GM12801 (cell line): ENCODE measurements around the gene SFXN5.

Source experiments
- TF ChIP-seq, protein P1 (sequence below): IDR thresholded peaks from one replicate; pipeline ENCODE4 v1.5.1; 2011; ENCODE audit warnings: control low read depth; ENCODE audit not compliant: insufficient read length; ENCODE audit errors: extremely low read depth

The SFXN5 gene, protein sequence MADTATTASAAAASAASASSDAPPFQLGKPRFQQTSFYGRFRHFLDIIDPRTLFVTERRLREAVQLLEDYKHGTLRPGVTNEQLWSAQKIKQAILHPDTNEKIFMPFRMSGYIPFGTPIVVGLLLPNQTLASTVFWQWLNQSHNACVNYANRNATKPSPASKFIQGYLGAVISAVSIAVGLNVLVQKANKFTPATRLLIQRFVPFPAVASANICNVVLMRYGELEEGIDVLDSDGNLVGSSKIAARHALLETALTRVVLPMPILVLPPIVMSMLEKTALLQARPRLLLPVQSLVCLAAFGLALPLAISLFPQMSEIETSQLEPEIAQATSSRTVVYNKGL

DNA sequence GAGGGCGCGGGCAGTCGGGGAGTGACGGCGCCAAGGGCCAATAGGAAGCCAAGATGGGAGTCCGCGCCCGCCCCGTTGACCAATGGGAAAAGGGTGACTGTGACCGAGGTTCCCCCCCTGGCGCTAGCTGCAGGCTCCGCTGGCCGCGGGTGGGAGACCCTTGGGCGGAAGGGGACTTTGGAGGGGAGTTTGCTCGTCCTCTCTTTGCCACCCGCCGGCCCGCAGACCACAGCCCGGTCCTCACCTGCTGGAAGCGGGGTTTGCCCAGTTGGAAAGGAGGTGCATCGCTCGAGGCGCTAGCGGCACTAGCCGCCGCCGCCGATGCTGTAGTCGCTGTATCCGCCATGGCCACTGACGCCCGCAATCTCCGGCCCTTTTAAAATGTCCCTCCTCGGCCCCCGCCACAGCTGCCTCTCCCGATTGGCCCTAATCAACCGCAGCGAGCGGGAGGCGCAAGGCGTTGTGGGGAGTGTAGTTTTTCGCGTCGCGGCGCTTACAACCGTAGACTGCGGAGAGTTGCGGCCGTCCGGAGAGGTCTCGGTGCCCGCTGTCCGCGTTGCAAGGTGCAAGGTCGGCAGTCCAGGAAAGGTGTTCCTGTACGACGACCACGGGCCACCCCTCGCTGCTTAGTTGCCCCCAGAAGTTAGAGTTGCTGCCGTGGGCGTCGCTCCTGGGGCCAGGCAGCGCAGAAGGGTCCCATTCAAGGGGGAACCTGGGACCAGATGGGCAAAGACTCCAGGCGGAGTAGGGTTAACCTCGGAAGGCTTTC, at the start of gene SFXN5:
TSS of gene SFXN5 (minus strand) at position 353 of the 769 bp plus-strand sequence. CDS start at position 346, 7 bp downstream.
- TF ChIP-seq, protein P1, sequence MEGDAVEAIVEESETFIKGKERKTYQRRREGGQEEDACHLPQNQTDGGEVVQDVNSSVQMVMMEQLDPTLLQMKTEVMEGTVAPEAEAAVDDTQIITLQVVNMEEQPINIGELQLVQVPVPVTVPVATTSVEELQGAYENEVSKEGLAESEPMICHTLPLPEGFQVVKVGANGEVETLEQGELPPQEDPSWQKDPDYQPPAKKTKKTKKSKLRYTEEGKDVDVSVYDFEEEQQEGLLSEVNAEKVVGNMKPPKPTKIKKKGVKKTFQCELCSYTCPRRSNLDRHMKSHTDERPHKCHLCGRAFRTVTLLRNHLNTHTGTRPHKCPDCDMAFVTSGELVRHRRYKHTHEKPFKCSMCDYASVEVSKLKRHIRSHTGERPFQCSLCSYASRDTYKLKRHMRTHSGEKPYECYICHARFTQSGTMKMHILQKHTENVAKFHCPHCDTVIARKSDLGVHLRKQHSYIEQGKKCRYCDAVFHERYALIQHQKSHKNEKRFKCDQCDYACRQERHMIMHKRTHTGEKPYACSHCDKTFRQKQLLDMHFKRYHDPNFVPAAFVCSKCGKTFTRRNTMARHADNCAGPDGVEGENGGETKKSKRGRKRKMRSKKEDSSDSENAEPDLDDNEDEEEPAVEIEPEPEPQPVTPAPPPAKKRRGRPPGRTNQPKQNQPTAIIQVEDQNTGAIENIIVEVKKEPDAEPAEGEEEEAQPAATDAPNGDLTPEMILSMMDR, result no peak

DNA sequence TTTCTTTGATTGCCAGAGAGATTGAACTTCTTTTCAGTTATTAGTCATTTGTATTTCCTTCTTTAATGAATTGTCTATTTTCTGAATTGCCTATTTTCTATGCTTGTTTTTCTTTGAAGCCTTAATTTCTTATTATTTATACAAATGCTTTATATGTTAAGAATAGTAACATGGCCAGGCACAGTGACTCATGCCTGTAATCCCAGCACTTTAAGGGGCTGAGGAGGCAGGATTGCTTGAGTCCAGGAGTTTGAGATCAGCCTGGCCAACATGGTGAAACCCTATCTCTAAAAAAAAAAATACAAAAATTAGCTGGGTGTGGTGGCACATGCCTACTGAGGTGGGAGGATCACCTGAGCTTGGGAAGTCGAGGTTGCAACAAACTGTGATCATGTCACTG, 45.9 kb upstream of the SFXN5 start:
- TF ChIP-seq, protein P1, result no peak

DNA sequence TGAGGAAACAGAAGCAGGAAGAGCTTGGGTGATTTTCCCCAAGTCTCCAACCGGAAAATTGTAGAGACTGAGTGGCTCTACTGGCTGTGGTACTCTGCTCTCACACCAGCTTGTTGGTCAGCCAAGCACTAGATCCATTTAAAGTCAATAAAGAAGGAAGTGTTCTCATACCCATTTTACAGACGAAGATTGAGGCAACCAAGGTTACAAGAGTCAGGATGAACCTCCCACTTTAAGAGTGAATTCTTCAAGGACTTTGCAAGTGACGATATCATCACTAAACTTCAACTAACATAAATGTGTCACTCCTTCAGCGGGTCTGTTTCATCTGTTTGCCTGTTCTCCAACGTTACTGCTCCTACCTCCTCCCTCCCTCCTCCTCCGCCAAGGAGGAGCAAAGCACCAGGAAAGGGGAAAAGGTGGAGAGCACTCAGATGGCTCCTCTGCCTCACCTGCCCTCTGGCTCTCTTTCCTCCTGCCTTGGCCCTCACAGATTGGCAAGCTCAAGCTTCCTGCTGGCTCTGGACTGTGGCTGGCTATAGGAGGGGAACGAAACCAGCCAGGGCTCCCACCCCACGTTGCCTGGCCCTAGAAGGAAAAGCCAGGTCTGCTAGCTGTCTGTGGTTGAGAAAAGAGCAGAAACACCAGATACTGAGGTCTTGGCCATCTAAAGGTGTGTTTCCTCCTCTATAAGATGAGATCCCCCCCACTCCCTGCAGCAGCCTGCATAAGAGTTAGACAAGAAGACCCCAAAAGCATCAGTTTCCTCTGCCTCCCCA, 44.9 kb upstream of the SFXN5 start:
- TF ChIP-seq, protein P1, result no peak

DNA sequence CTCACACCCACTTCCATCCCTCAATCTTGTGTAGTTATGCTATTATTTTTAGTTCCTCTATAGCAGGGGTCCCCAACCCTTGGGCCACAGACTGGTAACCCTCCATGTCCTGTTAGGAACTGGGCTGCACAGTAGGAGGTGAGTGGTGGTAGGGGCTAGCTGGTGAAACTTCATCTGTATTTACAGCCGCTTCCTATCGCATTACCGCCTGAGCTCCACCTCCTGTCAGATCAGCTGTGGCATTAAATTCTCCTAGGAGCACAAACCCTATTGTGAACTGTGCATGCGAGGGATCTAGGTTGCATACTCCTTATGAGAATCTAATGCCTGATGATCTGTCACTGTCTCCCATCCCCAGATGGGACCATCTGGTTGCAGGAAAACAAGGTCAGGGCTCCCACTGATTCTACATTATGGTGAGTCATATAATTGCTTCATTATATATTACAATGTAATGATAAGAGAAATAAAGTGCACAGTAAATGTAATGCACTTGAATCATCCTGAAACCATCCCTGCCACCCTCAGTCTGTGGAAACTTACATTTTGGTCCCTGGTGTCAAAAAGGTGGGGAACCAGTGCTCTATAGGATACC, 42.9 kb upstream of the SFXN5 start:
- TF ChIP-seq, protein P1, result no peak

DNA sequence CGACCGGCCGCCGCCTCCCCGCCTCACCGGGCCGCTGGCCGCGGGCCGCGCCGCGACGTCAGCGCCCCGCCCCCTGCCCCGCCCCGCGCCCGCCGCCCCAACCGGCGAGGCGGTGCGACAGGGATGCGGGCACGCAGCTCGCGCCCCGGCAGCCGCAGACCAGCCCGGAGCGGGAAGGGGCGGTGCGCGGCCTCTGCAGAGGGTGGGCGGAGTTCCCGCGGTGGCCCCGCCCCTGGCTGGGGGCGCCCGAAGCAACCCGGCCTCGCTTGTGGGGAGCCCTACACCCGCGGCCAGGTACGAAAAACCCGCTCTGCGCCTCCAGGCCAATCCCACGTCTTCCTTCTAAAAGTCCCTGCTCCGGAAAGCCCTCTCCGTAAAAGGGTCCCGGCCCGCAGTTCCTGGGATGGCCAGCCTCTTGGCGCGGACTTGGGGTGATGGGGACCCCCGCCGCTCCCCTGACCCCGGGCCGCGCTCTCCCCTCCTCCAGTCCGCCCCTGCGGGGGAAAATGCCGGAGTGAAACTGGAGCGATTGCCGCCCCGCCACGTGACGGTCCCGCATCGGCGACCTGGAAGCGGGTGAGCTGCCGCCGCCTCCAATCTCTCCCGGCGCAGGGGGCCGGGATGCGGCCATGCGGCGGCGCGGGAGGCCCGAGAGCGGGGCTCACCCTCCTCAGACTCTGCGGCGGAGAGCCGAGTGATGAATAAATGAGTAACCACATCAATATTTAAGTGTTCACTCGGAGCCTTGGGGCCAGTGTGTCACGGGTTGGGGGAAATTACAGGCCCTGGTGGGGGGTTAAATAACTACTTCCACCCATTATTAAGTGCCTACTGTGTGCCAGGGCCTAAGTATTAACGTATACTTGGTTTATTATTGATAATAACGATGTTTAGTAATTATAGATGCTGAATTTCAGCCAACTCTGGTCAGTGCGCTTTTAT, 41.7 kb upstream of the SFXN5 start, which contains the start of gene RAB11FIP5:
TSS of gene RAB11FIP5 (minus strand) at position 36 of the 942 bp plus-strand sequence. CDS start 171 bp downstream, outside the sequence.
- TF ChIP-seq, protein P1, result no peak

DNA sequence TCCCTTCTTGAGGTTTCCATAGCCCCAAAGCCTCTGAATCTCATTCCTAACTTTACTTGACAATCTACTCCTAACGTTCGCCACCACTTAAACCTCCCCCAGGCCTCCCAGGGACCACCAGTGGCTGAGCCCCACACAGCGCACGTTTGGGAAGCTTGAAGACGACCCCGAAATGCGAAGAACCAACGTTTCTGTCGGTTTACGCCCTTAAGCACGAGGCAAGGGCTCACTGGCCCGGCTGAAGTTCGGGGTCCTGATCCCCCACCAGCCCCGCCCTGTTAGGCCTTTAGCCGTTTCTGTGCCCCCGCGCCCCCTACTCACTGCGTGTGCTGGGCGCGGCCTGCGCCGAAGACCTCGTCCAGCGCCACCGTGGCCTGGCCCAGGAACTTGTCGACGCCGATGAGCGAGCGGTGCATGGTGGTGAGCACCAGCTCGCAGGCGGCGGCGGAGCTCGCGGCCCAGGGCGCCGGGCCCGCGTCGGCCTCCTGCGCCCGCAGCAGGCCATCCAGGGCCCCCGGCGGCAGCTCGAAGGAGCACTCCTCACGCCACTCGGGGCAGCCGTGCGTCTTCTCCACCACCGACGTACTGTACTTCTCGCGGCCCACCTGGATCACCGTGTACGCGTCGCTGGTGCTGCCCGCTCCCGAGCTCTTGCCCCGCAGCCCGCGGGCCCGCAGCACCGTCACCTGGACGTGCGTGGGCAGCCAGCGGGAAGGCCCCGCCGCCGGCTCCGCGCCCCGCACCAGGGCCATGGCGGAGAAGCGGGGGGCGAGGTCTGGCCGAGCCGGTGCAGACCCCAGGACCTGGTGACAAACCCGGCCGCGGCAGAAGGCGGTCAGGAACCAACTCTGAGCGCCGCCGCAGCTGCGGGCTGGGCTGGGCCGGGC, 40.8 kb upstream of the SFXN5 start:
- TF ChIP-seq, protein P1, result no peak
